Measurements from ENCODE around the gene P3H2. TPM values are rescaled to one million over a fixed set of nuclear protein-coding genes. Genes with fewer than 3 reads are reported as not detected.

The P3H2 gene
- total RNA-seq, 1 experiment from 2014 or later, result 0.76 TPM

- TF ChIP-seq, protein P1, sequence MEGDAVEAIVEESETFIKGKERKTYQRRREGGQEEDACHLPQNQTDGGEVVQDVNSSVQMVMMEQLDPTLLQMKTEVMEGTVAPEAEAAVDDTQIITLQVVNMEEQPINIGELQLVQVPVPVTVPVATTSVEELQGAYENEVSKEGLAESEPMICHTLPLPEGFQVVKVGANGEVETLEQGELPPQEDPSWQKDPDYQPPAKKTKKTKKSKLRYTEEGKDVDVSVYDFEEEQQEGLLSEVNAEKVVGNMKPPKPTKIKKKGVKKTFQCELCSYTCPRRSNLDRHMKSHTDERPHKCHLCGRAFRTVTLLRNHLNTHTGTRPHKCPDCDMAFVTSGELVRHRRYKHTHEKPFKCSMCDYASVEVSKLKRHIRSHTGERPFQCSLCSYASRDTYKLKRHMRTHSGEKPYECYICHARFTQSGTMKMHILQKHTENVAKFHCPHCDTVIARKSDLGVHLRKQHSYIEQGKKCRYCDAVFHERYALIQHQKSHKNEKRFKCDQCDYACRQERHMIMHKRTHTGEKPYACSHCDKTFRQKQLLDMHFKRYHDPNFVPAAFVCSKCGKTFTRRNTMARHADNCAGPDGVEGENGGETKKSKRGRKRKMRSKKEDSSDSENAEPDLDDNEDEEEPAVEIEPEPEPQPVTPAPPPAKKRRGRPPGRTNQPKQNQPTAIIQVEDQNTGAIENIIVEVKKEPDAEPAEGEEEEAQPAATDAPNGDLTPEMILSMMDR (IDR thresholded peaks at IDR 0.05 in 2 of 3, conservative IDR thresholded peaks at IDR 0.05 in 1 of 3; ENCODE audit: borderline replicate concordance in 1 of 3, insufficient read depth in 1 of 3, low read depth in 2 of 3, low read length in 2 of 3), result no peak
- no peak for TF ChIP-seq ELF1 (IDR thresholded peaks at IDR 0.05; ENCODE audit: borderline replicate concordance, low read depth)
- TF ChIP-seq MAX (IDR thresholded peaks at IDR 0.05), result no peak
- no peak for TF ChIP-seq FOSL1 (IDR thresholded peaks at IDR 0.05; ENCODE audit: low read depth)
- TF ChIP-seq CEBPB (IDR thresholded peaks at IDR 0.05; ENCODE audit: low read depth), result no peak
- TF ChIP-seq ZFX (IDR thresholded peaks at IDR 0.05), result no peak
- no peak for TF ChIP-seq SP1 (IDR thresholded peaks at IDR 0.05; ENCODE audit: low read depth)
- no peak for TF ChIP-seq POLR2A (IDR thresholded peaks at IDR 0.05; ENCODE audit: borderline replicate concordance, extremely low read depth, insufficient read depth, insufficient read length)
Observed at GRCh38 chr3:190010486-190010885, 110.2 kb downstream of the P3H2 start (continued).

- BruUV-seq (replicated peaks), result no TSS peak
- Histone ChIP-seq H3K4me3 (replicated peaks in 1 of 2; ENCODE audit: low read depth in 1 of 2, low read length in 2 of 2) (no peak overlapping the region), H3K27me3 (ENCODE audit: insufficient read depth, low read length) (no peaks in the 10 kb centered on the region; the same call in 1 of the 2 replicates), H3K27ac (ENCODE audit: low read depth, low read length) (no peak overlapping the region), H4K20me1 (ENCODE audit: insufficient read depth) (no peaks in the 10 kb centered on the region), H3K79me2 (ENCODE audit: insufficient read depth, low read length) (no peaks in the 10 kb centered on the region), H3K9me2 (ENCODE audit: insufficient read depth) (0 out of 2 replicates have a peak, but pooled peaks cover 4% of the 10 kb centered on the region), H3K4me2 (ENCODE audit: low read length) (no peak overlapping the region), H3K9ac (ENCODE audit: low read length) (no peak overlapping the region), H3K4me1 (ENCODE audit: control insufficient read depth in 1 of 2, insufficient read depth in 2 of 2, low read length in 2 of 2) (peaks cover 14 to 32% of the 10 kb centered on the region in 2 experiments), H2AFZ (ENCODE audit: low read depth, low read length, poor library complexity, severe bottlenecking) (no peak overlapping the region), H3K36me3 (ENCODE audit: control insufficient read depth in 1 of 2, insufficient read depth in 2 of 2, low read length in 2 of 2) (no peaks in the 10 kb centered on the region), H3K9me3 (ENCODE audit: control insufficient read depth in 1 of 2, insufficient read depth in 1 of 2, low read depth in 1 of 2, low read length in 2 of 2) (no peaks in the 10 kb centered on the region)
- intact Hi-C loops (cut with micrococcal nuclease), result loop anchor here (10.0 kb wide), 1 partner anchor 55 kb away; no protein-coding TSS in a partner anchor
- RAD21 ChIA-PET (ENCODE audit: low non-redundant PET in 1 of 2, low total read pairs in 2 of 2, uncharacterized antibody in 2 of 2, unreplicated experiment in 2 of 2), result no interaction called here
- POLR2A ChIA-PET, result no interaction called here
- ATAC-seq, result no peak
- TF ChIP-seq TCF7L2 (IDR thresholded peaks at IDR 0.05; ENCODE audit: borderline replicate concordance, extremely low read depth, insufficient read depth, insufficient read length), result no peak
- TF ChIP-seq SP1 (IDR thresholded peaks at IDR 0.05; ENCODE audit: low read depth), result no peak
- no peak for TF ChIP-seq EZH2 (IDR thresholded peaks at IDR 0.05)
- TF ChIP-seq, protein P1 (IDR thresholded peaks at IDR 0.05 in 2 of 3, conservative IDR thresholded peaks at IDR 0.05 in 1 of 3; ENCODE audit: borderline replicate concordance in 1 of 3, insufficient read depth in 1 of 3, low read depth in 2 of 3, low read length in 2 of 3), result no peak
- no peak for TF ChIP-seq ZFX (IDR thresholded peaks at IDR 0.05)
- TF ChIP-seq EZH2phosphoT487 (IDR thresholded peaks at IDR 0.05; ENCODE audit: borderline replicate concordance), result no peak
- no peak for TF ChIP-seq POLR2AphosphoS5 (IDR thresholded peaks at IDR 0.05; ENCODE audit: low read depth, low read length)
- no peak for TF ChIP-seq CEBPB (IDR thresholded peaks at IDR 0.05; ENCODE audit: low read depth)
- TF ChIP-seq, protein P2, sequence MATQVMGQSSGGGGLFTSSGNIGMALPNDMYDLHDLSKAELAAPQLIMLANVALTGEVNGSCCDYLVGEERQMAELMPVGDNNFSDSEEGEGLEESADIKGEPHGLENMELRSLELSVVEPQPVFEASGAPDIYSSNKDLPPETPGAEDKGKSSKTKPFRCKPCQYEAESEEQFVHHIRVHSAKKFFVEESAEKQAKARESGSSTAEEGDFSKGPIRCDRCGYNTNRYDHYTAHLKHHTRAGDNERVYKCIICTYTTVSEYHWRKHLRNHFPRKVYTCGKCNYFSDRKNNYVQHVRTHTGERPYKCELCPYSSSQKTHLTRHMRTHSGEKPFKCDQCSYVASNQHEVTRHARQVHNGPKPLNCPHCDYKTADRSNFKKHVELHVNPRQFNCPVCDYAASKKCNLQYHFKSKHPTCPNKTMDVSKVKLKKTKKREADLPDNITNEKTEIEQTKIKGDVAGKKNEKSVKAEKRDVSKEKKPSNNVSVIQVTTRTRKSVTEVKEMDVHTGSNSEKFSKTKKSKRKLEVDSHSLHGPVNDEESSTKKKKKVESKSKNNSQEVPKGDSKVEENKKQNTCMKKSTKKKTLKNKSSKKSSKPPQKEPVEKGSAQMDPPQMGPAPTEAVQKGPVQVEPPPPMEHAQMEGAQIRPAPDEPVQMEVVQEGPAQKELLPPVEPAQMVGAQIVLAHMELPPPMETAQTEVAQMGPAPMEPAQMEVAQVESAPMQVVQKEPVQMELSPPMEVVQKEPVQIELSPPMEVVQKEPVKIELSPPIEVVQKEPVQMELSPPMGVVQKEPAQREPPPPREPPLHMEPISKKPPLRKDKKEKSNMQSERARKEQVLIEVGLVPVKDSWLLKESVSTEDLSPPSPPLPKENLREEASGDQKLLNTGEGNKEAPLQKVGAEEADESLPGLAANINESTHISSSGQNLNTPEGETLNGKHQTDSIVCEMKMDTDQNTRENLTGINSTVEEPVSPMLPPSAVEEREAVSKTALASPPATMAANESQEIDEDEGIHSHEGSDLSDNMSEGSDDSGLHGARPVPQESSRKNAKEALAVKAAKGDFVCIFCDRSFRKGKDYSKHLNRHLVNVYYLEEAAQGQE (IDR thresholded peaks at IDR 0.05; ENCODE audit: low read depth), result no peak
- no peak for TF ChIP-seq EGR1 (IDR thresholded peaks at IDR 0.05; ENCODE audit: low read depth)
- no peak for DNase-seq (ENCODE audit: low read depth, low spot score)
- CTCF ChIA-PET, result no interaction called here
Observed at GRCh38 chr3:190009614-190010013, 111.1 kb downstream of the P3H2 start.

Data from HCT116 (cell line).